RWPE1 (cell line): ENCODE data around the gene FOXD2.

Experiments used
- CTCF ChIA-PET: fragments of 350-600 bp; sonication (Branson Sonifier 250); formaldehyde crosslinking; extraction: SDS; loops from one replicate; lab custom pipeline; 2021; lab: Yijun Ruan, JAX
- POLR2A ChIA-PET: fragments of 400-600 bp; formaldehyde crosslinking; extraction: SDS; loops from one replicate; lab custom pipeline; 2020; ENCODE audit warnings: antibody characterized with exemption; ENCODE audit not compliant: low non-redundant PET; lab: Yijun Ruan, JAX
- DNase-seq: peaks from one replicate; pipeline ENCODE4 v3.0.0; 2012; ENCODE audit warnings: low spot score
- H3K27ac ChIP-seq: fragments of 450-650 bp; 2 replicates; pipeline ENCODE4 v1.5.1; 2017
- TF ChIP-seq, protein P1 (sequence below): fragments of 450-650 bp; conservative IDR thresholded peaks from 2 replicates; pipeline ENCODE4 v1.5.1; 2017; ENCODE audit warnings: low read depth, mild to moderate bottlenecking

Gene FOXD2

DNA sequence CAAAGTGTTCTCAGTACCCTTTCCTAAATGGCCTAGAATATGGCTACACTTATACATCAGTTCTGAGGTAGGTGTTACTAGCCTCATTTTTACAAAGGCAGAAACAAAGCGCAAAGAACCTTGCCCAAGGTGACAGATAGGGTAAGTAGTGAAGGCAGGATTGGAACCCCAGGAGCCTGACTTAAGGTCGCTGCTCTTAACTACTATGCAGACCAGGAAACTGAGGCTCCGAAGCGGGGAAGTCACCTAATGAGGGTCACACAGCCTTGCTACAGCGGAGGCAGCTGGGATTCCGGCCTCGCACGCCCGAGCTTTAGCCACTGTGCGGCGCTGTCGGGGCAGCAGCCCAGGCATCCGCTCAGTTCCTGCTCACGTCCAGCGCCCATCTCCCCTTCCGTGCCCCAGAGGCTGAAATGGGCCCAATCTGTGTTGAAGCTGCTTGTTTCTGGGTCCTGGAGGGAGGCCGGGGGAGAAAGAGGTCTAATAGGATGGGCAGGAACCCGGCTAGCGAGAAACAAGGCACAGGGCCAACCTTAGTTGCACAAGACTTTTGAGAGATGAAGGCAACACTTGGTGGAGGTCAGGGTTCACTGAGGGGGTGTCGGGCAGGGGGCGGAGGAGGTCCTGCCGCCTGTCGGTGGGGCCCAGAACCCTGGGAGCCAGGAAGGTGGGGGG, 1.4 kb upstream of the FOXD2 start:
- peak; percentile 84 for DNase-seq
- H3K27ac ChIP-seq, result peak overlapping the region; percentile 87
- TF ChIP-seq, protein P1, sequence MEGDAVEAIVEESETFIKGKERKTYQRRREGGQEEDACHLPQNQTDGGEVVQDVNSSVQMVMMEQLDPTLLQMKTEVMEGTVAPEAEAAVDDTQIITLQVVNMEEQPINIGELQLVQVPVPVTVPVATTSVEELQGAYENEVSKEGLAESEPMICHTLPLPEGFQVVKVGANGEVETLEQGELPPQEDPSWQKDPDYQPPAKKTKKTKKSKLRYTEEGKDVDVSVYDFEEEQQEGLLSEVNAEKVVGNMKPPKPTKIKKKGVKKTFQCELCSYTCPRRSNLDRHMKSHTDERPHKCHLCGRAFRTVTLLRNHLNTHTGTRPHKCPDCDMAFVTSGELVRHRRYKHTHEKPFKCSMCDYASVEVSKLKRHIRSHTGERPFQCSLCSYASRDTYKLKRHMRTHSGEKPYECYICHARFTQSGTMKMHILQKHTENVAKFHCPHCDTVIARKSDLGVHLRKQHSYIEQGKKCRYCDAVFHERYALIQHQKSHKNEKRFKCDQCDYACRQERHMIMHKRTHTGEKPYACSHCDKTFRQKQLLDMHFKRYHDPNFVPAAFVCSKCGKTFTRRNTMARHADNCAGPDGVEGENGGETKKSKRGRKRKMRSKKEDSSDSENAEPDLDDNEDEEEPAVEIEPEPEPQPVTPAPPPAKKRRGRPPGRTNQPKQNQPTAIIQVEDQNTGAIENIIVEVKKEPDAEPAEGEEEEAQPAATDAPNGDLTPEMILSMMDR, result peak; percentile 98
- ChIA-PET POLR2A (no interaction called here), CTCF (interaction anchor here (0.5 to 3.6 kb wide), 31 partner anchors 13 to 857 kb away, joined by 3 to 56 read pairs (median 4); partner anchors contain the start of genes CMPK1 and PDZK1IP1)

DNA sequence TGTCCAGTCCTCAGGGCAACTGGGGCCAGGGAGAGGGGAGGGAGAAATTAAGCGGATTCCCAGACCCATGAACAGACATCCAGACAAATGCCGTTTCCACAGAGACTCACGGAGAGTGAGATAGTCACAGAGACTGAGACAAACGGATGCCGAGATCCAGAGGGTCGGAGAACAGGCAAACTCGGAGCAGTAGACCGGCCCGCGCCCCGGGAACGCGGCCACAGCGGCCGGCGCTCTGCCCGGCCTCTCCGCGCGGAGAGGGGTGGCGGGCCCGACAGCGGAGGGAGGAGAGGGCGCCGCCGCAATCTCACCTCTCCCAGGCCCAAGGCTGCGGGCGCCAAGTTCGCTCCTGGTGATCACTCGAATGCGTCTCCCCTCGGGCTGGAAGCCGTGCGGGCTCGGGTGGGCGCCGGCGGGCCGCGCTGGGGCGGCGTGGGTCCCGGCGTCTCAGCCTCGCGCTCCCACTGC, 831 bp upstream of the FOXD2 start:
- ChIA-PET CTCF (interaction anchor here (0.5 to 3.6 kb wide), 39 partner anchors 12 to 633 kb away, joined by 3 to 56 read pairs (median 4); partner anchors contain the start of genes CMPK1 and PDZK1IP1), POLR2A (no interaction called here)
- DNase-seq, result peak; percentile 57
- TF ChIP-seq, protein P1, result no peak
- peak overlapping the region; percentile 87 for H3K27ac ChIP-seq

DNA sequence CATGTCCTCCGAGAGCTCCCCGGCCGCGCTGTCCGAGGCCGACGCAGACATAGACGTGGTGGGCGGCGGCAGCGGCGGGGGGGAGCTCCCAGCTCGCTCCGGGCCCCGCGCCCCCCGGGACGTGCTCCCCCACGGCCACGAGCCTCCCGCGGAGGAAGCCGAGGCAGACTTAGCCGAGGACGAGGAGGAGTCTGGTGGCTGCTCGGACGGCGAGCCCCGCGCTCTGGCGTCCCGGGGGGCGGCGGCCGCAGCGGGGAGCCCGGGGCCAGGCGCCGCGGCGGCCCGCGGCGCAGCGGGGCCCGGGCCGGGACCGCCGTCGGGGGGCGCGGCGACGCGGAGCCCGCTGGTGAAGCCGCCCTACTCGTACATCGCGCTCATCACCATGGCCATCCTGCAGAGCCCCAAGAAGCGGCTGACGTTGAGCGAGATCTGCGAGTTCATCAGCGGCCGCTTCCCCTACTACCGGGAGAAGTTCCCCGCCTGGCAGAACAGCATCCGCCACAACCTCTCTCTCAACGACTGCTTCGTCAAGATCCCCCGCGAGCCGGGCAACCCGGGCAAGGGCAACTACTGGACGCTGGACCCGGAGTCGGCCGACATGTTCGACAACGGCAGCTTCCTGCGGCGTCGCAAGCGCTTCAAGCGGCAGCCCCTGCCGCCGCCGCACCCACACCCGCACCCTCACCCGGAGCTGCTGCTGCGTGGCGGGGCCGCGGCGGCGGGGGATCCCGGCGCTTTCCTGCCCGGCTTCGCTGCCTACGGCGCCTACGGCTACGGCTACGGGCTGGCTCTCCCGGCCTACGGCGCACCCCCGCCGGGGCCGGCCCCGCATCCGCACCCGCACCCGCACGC, 547 bp downstream of the FOXD2 start:
- ChIA-PET CTCF (interaction anchor here (0.5 to 3.6 kb wide), 23 partner anchors 8 to 290 kb away, joined by 3 to 56 read pairs (median 4); partner anchors contain the start of gene CMPK1), POLR2A (no interaction called here)
- TF ChIP-seq, protein P1, result 0 out of 2 replicates have a peak, but pooled peaks have one; percentile 18
- peak overlapping the region; percentile 87 for H3K27ac ChIP-seq
- no peak for DNase-seq

DNA sequence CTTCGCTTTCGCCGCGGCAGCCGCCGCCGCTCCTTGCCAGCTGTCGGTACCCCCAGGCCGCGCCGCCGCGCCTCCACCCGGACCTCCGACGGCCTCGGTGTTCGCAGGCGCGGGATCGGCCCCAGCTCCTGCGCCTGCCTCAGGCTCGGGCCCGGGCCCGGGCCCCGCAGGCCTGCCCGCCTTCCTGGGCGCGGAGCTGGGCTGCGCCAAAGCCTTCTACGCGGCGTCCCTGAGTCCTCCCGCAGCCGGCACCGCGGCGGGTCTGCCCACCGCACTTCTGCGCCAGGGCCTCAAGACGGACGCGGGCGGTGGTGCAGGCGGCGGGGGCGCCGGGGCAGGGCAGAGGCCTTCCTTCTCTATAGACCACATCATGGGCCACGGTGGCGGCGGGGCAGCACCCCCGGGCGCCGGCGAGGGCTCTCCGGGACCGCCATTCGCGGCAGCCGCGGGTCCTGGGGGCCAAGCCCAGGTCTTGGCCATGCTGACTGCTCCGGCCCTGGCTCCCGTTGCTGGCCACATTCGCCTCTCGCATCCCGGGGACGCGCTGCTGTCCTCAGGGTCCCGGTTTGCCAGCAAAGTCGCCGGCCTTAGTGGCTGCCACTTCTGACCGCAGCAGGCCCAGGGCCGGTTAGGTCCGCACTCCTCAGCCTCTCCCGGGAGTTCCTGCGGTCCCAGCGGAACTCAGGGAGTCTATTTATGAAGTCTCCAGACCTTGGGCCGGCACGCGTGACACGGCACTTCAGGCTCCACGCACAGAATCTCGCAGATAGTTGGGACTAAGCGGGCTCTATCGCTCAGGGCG, 1.4 kb downstream of the FOXD2 start:
- POLR2A ChIA-PET, result no interaction called here
- CTCF ChIA-PET, result interaction anchor here (0.5 to 3.6 kb wide), 5 partner anchors 8 to 270 kb away, joined by 3 to 56 read pairs (median 7); no protein-coding TSS in a partner anchor
- no peak for DNase-seq
- TF ChIP-seq, protein P1, result no peak
- H3K27ac ChIP-seq, result no peak overlapping the region

DNA sequence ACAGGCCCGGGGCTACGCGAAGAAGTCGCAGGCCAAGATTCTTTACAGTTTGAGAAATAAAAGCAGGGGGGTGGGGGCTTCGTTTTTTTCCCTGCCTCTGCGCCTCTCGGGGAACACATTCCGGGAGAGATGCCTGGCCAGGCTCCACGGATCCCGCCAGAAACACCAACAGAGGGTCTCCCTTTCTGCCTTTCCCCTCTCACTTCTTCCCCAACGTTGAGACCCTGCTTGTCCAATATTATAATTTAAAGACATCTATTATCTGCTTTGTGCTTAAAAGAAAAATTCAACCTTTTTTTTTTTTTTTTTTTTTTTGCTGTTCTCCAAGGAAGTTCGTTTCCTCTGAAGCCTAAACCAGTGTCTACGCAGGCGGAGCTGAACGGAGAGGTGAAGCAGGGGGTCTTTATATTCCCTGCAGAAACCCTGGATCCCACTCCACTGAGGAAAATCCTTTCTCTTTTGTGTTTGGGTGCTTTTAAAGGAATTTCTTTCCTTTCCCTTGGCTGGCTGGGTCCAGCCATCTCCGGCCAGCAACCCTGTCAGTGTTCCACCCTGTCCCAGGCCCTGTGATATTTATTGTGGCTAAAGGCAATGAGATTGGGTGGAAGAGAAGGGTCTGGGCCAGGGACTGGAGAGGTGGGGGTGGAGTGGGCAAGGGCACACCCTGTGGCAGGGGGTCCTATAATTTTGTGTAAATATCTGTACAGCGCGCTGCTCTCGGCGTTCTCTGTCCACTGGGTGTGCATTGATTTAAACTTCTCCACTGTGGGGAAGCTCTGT, 2.2 kb downstream of the FOXD2 start:
- no peak for DNase-seq
- POLR2A ChIA-PET, result no interaction called here
- no peak overlapping the region for H3K27ac ChIP-seq
- CTCF ChIA-PET, result interaction anchor here (1.0 kb wide), 1 partner anchor 271 kb away, joined by 3 read pairs; no protein-coding TSS in a partner anchor
- TF ChIP-seq, protein P1, result no peak
